ENCODE results near the gene EFS.
"Not testable (repeated sequence)": the region's sequence is repeated elsewhere in the genome, so short reads cannot be mapped to it uniquely, and the experiment has no call there.

EFS gene

DNA sequence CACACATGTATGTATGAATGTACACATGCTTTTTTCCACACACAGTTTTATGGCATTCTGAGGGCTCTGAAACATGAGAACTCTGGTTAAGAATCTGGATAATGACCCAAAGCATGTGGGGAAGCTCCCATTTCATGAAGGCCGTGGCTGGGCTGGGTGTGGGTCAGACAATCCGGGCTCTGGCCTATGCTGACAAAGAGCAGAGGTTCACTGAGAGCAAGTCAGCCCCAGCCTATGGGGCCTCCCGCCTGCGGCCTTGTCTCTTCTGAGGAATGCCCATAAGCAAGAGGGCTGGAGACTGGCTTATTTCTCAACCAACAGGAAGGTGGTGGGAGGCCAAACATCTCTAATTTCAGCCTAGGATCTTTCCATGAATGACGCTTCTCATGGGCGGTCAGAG, 34.6 kb upstream of the EFS start:
- DNase-seq (ENCODE audit: low spot score): no peak

DNA sequence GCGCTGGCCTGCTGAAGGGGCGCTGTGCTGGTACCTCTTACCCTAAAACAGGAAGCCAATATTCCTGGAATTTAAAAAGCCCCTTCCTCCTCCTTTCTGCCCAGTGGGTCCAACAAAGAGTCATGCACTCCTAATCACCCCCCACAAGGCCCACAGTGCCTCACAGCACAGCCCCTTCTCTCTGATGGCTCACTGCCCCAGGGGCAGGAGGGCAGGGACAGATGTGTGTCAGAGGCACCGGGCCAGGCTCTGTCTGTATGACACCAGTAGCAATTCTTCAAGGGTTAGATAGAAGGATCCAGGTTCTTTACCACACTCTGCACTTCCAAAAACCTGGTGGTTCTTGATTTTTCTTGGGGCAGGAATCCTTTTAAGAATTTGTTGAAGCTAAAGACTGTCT, 34.2 kb upstream of the EFS start:
- no peak for DNase-seq (ENCODE audit: low spot score)

DNA sequence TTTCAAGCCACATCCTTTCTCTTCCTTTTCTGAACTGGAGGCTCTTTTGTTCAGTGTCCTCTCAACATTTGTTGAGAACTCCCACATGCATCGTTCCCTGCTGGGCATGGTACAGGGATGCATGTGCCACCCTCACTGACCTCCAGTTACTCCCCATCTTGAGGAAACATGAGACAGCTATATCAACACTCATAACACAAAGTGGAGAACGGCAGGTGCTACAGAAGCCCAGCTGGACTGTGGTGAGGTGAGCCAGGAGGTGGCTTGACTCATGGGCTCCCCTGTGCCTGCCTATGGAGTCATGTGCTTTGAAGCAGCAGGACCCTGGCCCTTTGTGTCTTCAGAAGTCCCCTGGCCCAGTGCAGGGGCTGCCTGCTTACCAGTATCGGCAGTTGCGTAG, 33.4 kb upstream of the EFS start:
- no peak for DNase-seq (ENCODE audit: low spot score)

DNA sequence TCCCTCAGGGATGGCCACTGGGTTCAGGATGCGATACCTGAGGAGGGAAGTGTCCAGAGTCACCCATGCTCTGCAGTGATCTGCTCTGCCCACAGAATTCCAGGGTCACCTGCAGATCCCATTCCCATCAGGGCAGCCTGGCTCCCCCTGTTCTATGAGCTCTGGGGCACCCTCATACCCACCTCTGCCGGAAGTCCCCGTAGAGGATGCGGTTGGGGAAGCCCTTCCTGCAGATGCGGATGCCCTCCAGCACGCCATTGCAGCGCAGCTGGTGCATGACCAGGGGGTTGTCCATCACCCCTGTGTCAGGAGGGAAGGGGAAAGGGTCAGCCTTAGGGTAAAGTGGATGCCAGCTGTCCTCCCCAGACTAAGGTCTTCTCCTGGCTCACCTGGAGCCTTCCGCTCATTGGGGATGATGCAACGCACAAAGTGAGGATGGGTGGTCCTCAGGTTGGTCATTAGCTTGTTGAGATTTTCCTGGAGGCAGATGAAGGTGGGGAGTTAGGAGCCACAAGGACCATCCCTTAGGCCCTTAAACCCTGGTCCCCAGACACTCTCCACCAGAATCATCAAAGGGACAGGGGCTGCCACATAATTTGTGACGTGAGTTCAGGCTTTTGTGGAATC, 31.9 kb upstream of the EFS start:
- DNase-seq (ENCODE audit: low spot score): no peak

DNA sequence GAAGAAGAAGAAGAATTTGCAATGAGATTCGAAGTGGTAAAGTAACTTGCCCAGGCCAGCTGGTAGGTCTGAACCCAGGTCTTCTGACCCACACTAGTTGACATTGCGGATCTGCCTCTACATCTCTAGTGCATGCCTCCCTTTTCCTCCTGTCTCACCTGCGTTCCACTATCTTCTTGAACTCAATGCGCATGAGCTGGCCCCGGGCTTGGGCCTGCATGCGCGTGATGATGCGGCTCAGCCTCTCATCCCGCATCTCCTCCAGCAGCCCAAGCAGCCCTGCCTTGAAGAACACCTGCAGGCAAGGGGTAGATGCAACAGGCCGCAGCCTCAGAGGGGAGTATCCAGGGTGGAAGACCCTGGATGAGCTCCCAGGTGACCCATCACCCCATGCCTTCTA, 31.2 kb upstream of the EFS start:
- DNase-seq (ENCODE audit: low spot score): no peak

DNA sequence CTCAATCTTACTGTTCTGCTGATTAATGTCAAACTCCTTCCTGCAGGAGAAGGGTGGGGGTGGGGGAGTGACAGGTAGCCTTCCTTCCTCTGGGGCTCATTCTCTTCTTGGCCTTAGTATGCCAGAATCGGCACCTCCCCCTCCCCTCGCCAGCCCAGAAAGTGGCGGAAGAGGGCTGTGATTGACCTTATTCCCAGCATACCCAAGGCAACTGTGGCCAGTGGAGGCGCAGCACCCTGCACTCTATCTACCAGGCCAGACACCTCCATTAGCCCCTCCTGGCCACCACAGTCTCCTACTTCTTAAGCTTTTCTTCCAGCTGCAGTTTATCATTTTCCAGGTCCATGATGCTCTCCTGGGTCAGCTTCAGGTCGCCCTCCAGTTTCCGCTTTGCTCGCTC, 27.6 kb upstream of the EFS start:
- DNase-seq (ENCODE audit: low spot score): no peak

DNA sequence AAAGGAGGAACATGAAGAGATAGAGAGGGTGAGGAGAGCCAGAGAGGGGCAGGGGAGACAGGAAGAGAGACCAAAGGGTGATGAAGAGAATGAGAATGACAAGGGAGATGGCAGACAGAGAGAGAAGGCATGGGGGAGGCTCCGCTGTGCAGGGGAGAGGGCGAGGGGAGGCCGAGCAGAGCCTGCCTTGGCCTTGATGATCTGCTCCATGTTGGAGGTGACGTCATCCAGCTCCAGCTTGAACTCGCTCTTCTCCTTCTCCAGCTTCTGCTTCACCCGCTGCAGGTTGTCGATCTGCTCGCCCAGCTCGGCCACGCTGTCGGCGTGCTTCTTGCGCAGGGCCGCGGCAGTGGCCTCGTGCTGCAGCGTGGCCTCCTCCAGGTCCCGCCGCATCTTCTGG, 24.9 kb upstream of the EFS start:
- DNase-seq (ENCODE audit: low spot score): not testable (repeated sequence)

DNA sequence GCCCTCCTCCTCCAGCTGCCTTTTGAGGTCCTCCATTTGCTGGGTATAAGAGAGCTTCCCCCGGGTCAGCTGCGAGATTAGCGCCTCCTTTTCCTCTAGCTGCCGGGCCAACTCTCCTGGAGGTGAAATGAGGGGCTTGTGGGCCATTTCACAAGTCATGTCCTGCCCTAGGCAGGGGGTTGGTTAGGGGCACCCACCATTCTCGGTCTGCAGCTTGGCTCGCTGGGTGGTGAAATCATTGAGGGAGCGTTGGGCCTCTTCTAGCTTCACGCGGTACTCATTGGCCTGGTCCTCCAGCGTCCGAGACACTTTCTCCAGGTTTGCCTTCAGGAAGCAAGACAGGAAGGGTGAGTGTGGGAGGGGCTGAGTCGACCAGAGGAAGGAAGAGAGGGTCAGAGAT, 24.4 kb upstream of the EFS start:
- no peak for DNase-seq (ENCODE audit: low spot score)

DNA sequence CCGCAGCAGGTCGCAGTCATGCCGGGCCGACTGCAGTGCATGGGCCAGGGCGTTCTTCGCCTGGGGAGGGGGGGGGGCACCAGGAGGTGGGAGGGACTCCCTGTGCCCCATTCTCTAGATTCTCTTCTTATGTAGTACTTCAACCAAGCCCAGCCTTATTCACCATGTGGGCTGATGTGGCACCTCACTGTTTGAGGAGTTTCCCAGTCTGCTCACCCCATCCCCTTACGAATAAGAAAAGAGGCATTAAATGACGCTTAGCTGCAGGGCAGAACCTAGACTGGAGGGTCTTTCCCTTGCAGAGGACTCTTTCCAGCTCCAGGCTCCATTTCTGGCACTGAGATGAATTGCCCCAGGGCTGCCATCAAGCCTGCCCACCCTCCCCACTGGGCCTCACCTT, 24.0 kb upstream of the EFS start:
- no peak for DNase-seq (ENCODE audit: low spot score)

DNA sequence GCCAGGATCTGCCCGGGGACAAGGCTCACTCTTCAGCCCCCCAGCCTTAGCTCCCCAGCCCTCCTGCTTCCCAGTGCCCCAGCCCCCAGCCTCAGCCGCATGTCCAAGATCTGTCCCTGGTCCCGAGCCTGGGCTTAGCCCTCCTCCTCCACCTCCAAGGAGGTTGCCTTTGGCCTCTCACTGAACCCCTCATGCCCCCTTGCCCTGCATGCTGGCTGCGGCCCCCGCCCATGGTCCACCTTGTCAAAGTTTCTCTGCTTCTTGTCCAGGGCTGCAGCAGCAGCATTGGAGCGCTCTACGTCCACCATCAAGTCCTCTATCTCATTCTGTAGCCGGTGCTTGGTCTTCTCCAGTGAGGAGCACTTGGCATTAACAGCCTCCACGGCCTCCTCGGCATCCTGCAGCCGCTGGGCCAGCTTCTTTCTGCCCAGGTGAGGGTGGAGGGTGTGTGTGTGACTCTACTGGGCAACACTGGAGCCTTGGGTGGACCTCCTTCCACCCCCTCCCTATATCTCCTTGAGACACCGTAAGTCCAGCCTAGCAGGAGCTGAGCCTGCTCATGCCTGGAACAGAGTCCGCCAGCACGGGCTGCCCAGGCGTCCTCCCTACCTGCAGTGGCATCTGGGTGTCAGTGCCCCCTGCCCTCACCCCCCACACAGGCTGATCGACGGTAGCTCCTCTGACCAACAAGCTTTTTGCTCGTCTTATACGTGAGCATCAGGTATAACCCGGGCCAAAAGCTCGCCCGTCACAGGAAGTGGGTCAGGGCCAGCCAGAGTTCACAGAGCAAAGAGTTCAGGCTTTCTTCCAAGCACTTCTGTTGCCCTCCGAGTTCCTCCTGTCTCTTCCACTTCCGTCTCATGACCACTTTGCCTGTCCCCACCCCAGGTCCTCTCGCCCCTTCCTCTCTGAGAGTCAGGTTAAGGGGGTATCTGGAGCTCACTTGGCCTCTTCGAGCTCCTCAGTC, 23.2 kb upstream of the EFS start:
- no peak for DNase-seq (ENCODE audit: low spot score)

DNA sequence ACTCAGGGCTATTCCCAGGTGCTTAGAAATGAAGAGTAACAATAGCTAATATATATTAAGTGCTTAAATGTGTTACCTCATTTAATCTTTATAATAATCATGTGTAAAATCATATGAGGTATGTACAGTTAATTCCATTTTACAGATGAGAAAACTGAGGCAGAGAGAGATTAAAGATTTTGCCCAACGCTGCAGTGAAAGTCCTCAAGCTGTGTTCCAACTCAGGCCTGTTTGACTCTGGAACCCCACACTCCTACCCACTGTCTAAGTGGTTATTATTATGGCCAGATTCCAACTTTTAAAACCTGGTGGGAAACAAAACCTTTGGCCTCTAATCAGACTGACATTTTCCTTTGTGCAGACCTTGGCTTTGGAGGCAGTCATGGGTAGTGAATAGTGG, 22.0 kb upstream of the EFS start:
- no peak for DNase-seq (ENCODE audit: low spot score)

DNA sequence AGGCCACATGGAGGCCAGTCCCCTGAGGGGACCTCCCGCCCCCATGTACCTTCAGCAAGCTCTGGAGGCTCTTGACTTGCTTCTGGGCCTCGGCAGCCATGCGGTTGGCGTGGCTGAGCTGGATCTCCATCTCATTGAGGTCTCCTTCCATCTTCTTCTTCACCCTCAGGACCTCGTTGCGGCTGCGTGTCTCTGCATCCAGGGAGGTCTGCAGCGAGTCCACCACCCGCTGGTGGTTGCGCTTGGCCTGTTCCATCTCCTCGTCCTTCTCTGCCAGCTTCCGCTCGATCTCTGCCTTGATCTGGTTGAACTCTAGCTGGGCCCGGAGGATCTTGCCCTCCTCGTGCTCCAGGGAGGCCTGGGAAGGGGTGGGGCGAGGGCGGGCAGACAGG, 21.3 kb upstream of the EFS start:
- DNase-seq (ENCODE audit: low spot score): not testable (repeated sequence)

DNA sequence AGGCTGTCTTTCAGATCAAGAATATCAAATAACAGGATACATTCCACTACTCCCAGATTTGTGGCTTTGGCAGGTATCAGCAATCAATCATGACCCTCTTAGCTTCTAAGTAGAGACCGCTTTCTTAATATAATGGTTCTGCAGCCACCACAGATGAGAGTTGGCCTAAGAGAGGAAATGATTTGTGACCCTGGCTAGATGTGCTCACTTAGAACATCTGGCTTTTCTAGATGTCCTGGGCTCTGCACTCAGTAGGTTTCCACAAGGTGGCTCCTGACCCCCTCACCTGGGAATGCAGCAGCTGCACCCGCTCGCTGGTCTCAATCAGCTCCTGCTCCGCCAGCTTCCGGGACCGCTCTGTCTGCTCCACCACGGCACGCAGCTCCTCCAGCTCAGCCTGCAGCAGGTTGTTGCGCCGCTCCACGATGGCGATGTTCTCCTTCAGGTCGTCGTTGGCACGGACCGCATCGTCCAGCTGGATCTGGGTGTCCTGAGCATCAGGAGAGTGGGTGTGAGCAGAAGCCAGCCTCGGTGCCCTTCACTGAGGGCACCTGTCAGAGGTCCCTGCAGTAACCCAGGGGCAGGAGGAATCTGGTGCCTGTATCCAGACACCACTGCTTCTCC, 20.8 kb upstream of the EFS start:
- DNase-seq (ENCODE audit: low spot score): no peak

DNA sequence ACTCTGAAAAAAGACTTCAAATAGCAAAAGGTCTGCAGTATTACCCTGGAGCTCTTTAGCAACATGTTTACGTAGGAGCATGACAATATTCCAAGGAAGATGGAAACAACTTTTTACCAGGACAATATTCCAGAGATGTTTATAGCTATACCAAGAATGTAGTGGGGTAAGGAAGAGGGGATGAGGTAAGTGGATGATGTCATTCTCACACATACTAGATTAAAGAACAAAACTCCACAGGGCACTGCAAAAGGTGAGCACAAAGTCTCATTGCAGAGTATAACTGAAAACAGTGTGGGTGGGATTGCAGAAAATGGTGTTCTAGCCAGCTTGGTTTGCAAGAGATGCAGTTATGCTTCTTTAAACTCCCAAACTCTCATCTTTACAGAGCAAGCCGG, 20.3 kb upstream of the EFS start:
- no peak for DNase-seq (ENCODE audit: low spot score)

DNA sequence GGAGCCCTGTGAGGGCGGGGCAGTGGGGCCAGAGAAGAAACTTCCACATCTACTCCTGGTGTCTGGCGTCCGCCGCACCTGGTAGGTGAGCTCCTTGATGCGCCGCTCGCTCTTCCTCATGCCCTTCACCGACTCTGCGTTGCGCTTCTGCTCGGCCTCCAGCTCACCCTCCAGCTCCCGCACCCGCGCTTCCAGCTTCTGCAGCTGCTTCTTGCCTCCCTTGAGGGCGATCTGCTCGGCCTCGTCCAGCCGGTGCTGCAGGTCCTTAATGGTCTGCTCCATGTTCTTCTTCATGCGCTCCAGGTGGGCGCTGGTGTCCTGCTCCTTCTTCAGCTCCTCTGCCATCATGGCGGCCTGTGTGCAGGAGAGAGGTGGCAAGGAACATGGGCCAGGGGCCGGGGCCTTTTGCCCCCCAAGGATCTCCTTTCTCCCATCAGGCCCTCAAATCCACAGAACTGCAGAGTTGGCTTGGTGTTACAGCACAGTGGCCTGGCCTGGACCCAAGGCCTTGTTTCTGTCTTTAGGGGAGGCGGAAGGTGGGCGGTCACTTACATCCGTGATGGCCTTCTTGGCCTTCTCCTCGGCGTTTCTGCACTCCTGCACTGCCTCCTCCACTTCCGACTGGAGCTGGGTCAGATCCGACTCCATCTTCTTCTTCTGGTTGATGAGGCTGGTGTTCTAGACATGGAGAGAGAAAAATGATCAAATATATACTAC, 19.6 kb upstream of the EFS start:
- no peak for DNase-seq (ENCODE audit: low spot score)

DNA sequence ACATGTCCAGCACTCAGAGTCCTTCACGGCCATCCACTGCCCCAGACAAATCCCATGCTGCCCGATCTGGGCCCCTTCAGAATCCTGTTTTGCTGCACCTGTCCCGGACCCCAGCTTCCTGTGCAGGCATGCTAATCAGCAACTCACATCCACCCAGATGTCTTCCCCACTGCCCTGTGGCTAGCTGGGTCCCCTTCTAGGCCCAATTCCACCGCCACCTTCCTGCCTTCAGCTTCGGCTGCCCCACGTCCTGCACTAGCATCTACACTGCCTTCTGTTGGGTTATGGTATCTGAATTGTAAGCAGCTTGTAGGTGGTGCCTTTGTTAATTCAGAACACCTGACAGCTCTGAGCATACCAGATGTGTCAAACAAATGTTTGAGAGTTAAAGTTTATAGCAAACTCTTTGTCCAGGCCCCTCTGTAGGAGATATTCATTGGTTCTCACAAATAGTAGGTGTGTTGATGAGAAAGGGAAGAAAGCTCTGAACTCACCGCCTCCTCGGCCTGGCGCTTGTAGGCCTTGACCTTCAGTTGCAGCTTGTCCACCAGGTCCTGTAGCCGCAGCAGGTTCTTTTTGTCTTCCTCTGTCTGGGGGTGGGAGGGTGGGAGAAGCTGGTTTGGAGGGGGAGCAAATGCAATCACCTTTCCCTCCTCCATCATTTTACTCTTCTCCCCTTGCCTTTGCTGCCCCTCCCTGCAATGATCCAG, 17.9 kb upstream of the EFS start:
- DNase-seq (ENCODE audit: low spot score): no peak

DNA sequence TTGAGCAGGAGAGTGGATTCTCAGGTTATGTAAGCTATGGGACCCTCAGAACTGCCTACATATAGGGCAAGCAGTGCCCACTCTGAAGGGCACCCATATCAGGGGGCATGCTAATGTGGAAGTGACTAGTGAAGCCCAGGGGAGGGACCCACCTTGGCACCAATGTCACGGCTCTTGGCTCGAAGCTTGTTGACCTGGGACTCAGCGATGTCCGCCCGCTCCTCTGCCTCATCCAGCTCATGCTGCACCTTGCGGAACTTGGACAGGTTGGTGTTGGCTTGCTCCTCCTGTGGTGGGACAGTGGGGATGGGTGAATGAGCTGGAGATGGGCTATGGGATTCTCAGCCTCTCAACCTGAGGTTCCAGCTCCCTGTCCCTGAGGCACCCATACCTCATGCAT, 17.3 kb upstream of the EFS start:
- DNase-seq (ENCODE audit: low spot score): no peak

DNA sequence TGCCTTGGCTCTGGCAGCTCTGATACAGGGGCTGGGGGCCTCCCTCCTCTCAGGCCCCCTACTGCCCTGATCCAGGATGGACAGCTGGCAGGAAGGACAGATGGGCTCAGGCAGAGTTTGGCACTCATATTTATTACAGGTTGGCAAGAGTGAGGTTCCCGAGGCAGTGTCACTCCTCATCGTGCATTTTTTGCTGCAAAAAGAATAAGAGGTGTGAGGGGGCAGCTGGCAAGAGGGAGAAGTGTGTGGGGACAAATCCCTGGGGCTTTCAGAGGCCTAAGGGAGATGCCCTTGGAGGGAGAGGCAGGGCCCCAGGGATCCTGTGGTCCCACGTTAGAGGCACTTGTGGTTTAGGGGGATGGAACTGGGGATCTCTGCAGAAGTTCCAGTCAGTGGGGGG, 16.9 kb upstream of the EFS start:
- peak; percentile 93 for DNase-seq (ENCODE audit: low spot score)

DNA sequence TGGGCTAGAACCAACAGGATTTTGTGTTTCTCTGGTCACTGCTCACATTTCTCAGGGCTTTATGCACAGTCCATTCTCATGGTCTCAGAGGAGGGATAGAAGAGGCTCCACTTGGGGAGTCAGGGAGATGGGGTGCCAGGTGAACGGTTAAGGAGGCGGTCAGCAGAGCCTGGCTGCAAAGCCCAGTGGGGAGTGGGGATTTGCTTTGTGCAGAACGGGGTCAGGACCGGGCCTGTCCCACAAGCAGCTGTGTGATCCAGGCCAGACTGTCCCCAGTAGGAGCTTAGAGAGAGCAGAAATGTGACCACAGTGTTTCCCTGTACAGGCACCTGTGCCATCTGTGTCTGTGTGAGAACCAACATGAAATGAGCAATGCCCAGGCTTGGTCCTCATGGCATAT, 16.0 kb upstream of the EFS start:
- no peak for DNase-seq (ENCODE audit: low spot score)

DNA sequence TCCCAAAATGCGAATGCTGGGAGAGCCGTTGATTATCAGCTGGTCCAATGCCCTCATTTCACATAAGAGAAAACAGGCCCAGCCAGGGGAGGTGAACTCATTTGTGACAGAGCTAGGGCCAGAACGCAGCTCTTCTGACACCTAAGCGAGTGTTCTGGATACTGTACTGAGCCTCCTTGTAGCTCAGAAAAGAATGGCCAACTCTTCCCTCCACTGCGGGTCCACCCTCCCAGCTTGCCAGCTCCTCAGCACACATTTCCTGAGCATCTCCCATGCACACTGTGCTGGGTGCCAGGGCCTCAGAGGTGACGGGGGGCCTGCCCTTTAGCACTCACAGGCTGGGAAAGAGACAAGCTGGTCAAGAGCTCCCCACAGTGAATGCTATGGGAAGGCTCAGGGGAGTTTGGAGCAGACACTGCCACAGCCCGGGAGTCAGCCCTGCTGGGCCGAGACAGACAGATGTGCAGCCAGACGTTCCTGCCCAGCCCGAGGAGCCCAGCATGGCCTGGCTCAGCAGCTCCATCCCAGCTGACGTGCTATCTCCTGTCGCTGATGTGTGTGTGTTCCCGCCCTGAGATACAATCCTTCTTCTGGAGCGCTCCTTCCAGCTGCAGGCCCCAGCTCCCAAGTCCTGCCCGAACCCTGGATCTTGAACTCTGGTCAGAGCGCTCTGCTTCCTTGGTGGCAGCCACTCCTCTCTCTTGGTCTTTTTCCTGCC, 15.4 kb upstream of the EFS start:
- no peak for DNase-seq (ENCODE audit: low spot score)
